ENCODE data around the gene PTP4A2.

DNA sequence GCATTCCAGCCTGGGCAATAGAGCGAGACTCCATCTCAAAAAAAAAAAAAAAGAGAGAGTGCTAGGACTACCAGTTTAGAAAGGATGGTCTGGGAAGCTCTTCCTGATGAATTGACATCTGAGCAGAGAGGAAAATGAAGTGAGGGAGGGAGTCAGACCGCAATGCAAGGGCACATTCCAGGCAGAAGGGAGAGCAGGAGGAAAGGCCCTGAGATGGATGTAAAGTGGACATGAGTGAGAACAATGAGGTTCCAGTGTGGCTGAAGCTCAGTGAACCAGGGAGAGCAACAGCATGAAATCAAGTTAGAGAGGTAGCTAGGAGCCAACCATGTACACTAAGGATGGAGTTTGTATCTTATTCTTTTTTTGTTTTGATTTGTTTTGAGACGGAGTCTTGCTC, 66.5 kb downstream of the PTP4A2 start:
- TF ChIP-seq POLR2A (IDR thresholded peaks at IDR 0.05) (no peak), POLR2AphosphoS5 (IDR thresholded peaks at IDR 0.05) (no peak)

Measured in sigmoid colon (tissue), 4 donors.